HepG2 (cell line): Measurements from ENCODE around the gene MYL12B.

Experiments
- NFAT5 ChIP-seq: sonication (generic); formaldehyde crosslinking; IDR thresholded peaks from 2 replicates; pipeline ENCODE4 v1.4.0; 2020; ENCODE audit warnings: missing genetic modification reagents
- RAD21 ChIP-seq: fragments of 450-650 bp; formaldehyde crosslinking; IDR thresholded peaks from 2 replicates; pipeline ENCODE4 v1.5.0; 2020; ENCODE audit warnings: mild to moderate bottlenecking
- SMAD9 ChIP-seq: sonication (generic); formaldehyde crosslinking; IDR thresholded peaks from 2 replicates; pipeline ENCODE4 v1.5.1; 2020; ENCODE audit warnings: mild to moderate bottlenecking, missing genetic modification reagents
- ZFP37 ChIP-seq: sonication (generic); formaldehyde crosslinking; IDR thresholded peaks from 2 replicates; pipeline ENCODE4 v1.4.0; 2020; ENCODE audit warnings: missing genetic modification reagents, borderline replicate concordance
- ZMYM2 ChIP-seq: sonication (generic); formaldehyde crosslinking; IDR thresholded peaks from 2 replicates; pipeline ENCODE4 v1.8.0; 2022; ENCODE audit warnings: mild to moderate bottlenecking, missing genetic modification reagents

- TF ChIP-seq ZFP37 (CRISPR knock-in tag) (no peak), SMAD9 (no peak), RAD21 (CRISPR knock-in tag) (no peak), NFAT5 (CRISPR knock-in tag) (no peak), ZMYM2 (no peak)
Measured at GRCh38 chr18:3254725-3255124, 7.2 kb upstream of the MYL12B start.
